Upper lobe of right lung (tissue), 1 donor: ENCODE data around the gene LAMB1. TPM values are rescaled to one million over a fixed set of nuclear protein-coding genes. Genes with fewer than 3 reads are reported as not detected.

Experiments used
- ATAC-seq: fragments of 200-7000 bp; cut with Tn5 transposase; one replicate; pipeline ENCODE4 v1.9.1; 2020; ENCODE audit warnings: mild to moderate bottlenecking, moderate library complexity
- DNase-seq: peaks from one replicate; pipeline ENCODE4 v3.0.0-alpha.2; 2020
- H3K27ac ChIP-seq: fragments of 200-600 bp; one replicate; pipeline ENCODE4 v1.8.0; 2022
- H3K27me3 ChIP-seq: fragments of 200-600 bp; one replicate; pipeline ENCODE4 v1.8.0; 2022; ENCODE audit warnings: mild to moderate bottlenecking
- H3K36me3 ChIP-seq: fragments of 200-600 bp; one replicate; pipeline ENCODE4 v1.8.0; 2022
- H3K4me1 ChIP-seq: fragments of 200-600 bp; one replicate; pipeline ENCODE4 v1.8.0; 2022
- H3K4me3 ChIP-seq: fragments of 200-600 bp; one replicate; pipeline ENCODE4 v1.8.0; 2022; ENCODE audit warnings: mild to moderate bottlenecking
- H3K9me3 ChIP-seq: fragments of 200-600 bp; one replicate; pipeline ENCODE4 v1.8.0; 2022
- CTCF ChIP-seq: fragments of 200-600 bp; IDR thresholded peaks from one replicate; pipeline ENCODE4 v1.8.0; 2022; ENCODE audit warnings: antibody characterized with exemption
- intact Hi-C: fragments of 100-400 bp; cut with DNase I; formaldehyde crosslinking; loops from one replicate; pipeline ENCODE4 v1.11.0; 2022
- total RNA-seq: library from RNA; stranded (reverse); fragmentation: NEBNext Ultra II Directional; extraction: Animal tissue kit (Norgen Biotek cat#: 25700); gene quantifications from one replicate; pipeline ENCODE4 v1.2.1, GENCODE V29; 2021
- donor health status: DM: no; HTN: yes; CAD: no; lungs with severe emphysema.

The LAMB1 gene
- total RNA-seq, 1 donor from 2014 or later: 156 TPM

DNA sequence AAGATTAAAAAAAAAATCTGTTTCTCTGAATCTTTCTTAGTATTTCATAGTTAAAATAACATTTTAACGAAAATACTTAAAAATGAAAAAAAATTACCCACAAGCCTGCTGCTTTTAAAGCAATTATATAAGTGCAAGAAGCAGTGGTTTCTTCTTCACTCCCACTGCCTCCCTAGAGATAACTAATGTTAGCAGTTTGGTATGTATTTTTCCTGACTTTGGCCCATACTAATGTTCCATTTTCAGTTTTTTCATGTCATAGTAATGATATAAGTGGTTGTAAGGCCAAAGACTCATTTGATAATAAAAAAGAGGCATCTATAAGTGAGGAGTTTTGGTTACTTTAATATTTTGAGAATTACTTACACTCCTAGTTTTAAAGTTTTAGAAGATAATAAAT lies 24.3 kb upstream of the LAMB1 start:
- peaks cover 11% of the 10 kb centered on the region for H3K4me1 ChIP-seq
- ATAC-seq: no peak
- H3K4me3 ChIP-seq: no peak overlapping the region
- H3K27ac ChIP-seq: no peak overlapping the region
- no peaks in the 10 kb centered on the region for H3K27me3 ChIP-seq
- H3K9me3 ChIP-seq: no peaks in the 10 kb centered on the region
- intact Hi-C loops: no loop called here
- no peak for TF ChIP-seq CTCF
- no peak for DNase-seq
- H3K36me3 ChIP-seq: no peaks in the 10 kb centered on the region

DNA sequence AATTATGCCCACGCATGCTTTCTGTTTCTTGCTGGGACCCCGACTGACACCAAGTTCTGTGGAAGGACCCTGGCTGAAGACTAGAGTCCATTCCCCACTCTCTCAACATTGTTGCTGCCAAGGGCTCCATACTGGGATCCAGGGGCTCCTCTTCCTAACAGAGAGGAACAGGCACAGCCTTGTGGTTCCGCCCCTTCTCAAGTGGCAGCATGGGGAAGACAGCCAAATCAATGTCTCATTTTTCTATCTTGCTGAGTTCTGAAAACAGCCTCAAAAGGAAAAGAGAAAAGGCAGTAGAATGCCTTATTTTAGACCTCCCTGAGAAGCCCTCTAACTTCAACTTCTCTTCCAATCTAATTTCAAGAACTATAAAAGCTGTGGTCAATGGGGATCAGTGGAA lies 23.7 kb upstream of the LAMB1 start:
- TF ChIP-seq CTCF: no peak
- ATAC-seq (no peak), DNase-seq (no peak)
- no peaks in the 10 kb centered on the region for H3K9me3 ChIP-seq
- no peaks in the 10 kb centered on the region for H3K27me3 ChIP-seq
- H3K4me3 ChIP-seq: no peak overlapping the region
- H3K4me1 ChIP-seq: peaks cover 11% of the 10 kb centered on the region
- no peak overlapping the region for H3K27ac ChIP-seq
- intact Hi-C loops: no loop called here
- no peaks in the 10 kb centered on the region for H3K36me3 ChIP-seq

GRCh38 chr7:108026116-108026515 lies 23.2 kb upstream of the LAMB1 start:
- ATAC-seq: peak; percentile 41
- no peaks in the 10 kb centered on the region for H3K36me3 ChIP-seq
- H3K27ac ChIP-seq: no peak overlapping the region
- no peak for DNase-seq
- no peaks in the 10 kb centered on the region for H3K9me3 ChIP-seq
- intact Hi-C loops: no loop called here
- TF ChIP-seq CTCF: no peak
- H3K4me1 ChIP-seq: peaks cover 11% of the 10 kb centered on the region
- H3K4me3 ChIP-seq: no peak overlapping the region
- H3K27me3 ChIP-seq: no peaks in the 10 kb centered on the region

DNA sequence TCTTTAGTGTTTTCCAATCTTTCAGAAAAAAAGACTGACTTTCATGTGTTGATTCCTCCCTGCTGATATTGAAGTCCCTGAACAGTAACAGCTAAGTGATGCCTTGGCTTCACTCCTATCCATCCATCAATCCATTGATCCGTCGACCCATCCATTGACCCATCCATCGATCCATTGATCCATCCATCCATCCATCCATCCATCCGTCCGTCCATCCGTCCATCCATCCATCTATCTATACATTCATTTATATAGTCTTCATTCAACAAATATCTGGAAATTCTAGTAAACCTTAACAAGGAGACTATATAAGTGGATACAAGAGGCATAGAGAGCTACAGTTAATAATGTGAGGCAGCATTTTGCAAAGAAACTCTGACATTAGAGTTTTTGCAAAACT lies 21.6 kb upstream of the LAMB1 start:
- TF ChIP-seq CTCF: no peak
- no peak for DNase-seq

DNA sequence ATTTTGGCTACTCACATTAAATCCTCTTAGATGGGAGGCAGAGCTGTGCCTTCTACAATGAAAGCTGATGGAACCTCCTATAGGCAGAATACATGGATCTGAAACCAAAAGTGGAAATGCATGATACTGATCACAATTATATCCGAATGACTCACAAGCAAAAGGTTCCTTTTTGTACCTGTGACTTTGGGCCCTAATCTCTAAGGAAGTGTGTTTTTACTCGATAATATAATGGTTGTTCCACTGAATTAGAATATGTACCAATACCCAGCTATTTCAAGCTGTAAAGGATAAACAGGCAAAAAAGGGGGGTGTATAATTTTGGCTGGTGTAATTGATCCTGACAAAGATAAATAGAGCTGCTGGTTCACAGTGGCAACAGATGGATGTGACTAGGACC lies 17.6 kb upstream of the LAMB1 start:
- no peaks in the 10 kb centered on the region for H3K4me1 ChIP-seq
- intact Hi-C loops: no loop called here
- TF ChIP-seq CTCF: no peak
- no peak for ATAC-seq
- no peaks in the 10 kb centered on the region for H3K27me3 ChIP-seq
- H3K27ac ChIP-seq: no peak overlapping the region
- H3K4me3 ChIP-seq: no peak overlapping the region
- H3K9me3 ChIP-seq: no peaks in the 10 kb centered on the region
- H3K36me3 ChIP-seq: no peaks in the 10 kb centered on the region
- no peak for DNase-seq

More for the DNA sequence above, 21.6 kb upstream of the LAMB1 start:
- Histone ChIP-seq H3K27me3 (no peaks in the 10 kb centered on the region), H3K9me3 (no peaks in the 10 kb centered on the region), H3K27ac (no peak overlapping the region), H3K4me1 (peaks cover 11% of the 10 kb centered on the region), H3K4me3 (no peak overlapping the region), H3K36me3 (no peaks in the 10 kb centered on the region)
- ATAC-seq: no peak
- intact Hi-C loops: no loop called here

DNA sequence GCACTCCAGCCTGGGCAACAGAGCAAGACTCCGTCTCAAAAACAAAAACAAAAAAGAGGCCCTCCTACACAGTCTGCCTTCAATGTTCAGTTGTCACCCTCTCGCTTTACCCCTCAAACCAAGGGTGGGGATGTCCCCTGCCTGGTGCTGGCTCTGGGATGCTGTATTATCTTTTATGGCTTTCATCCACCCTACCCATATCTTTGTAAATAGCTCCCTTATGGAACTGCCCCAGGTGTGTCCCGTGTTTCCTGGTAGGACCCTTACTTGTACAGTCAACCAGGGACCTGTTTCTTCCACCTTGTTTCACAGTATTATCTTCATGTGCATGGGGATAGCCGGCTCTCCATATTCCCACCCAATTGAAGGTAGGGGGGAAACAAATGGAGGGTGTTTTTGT lies 15.7 kb upstream of the LAMB1 start:
- intact Hi-C loops: no loop called here
- ATAC-seq: no peak

More for the DNA sequence above, 15.7 kb upstream of the LAMB1 start:
- Histone ChIP-seq H3K27ac (no peak overlapping the region), H3K4me3 (no peak overlapping the region), H3K27me3 (no peaks in the 10 kb centered on the region), H3K4me1 (no peaks in the 10 kb centered on the region), H3K9me3 (no peaks in the 10 kb centered on the region), H3K36me3 (no peaks in the 10 kb centered on the region)
- DNase-seq: no peak
- TF ChIP-seq CTCF: no peak
